Measurements from ENCODE around the gene C1GALT1C1L. TPM values are rescaled to one million over a fixed set of nuclear protein-coding genes. Genes with fewer than 3 reads are reported as not detected.
A peak's percentile ranks its signal among the peaks of the same experiment; 100 is the strongest.

C1GALT1C1L gene
- total and polyA plus RNA-seq, 7 experiments from 2014 or later, result not detected

- ATAC-seq (no peak), DNase-seq (no peak)
- Mint-ChIP-seq H3K36me3 (peaks cover 0 to 11% (median 0%) of the 10 kb centered on the region in 5 donors), H3K9me3 (peaks cover 0 to 5% (median 0%) of the 10 kb centered on the region in 11 donors), H3K4me1 (no peaks in the 10 kb centered on the region), H3K27ac (no peak overlapping the region), H3K27me3 (peaks cover 0 to 8% (median 4%) of the 10 kb centered on the region in 5 donors), H3K4me3 (no peak overlapping the region)
- Histone ChIP-seq H3K4me1 (ENCODE audit: control insufficient read depth in 2 of 2, insufficient read depth in 2 of 2, low read length in 2 of 2) (no peaks in the 10 kb centered on the region), H3K9me3 (ENCODE audit: control insufficient read depth in 2 of 3, low read length in 3 of 3) (no peaks in the 10 kb centered on the region), H3K36me3 (ENCODE audit: control insufficient read depth in 2 of 3, insufficient read depth in 3 of 3, low read length in 3 of 3) (no peaks in the 10 kb centered on the region), H3K27ac (ENCODE audit: low read depth, low read length) (no peak overlapping the region), H3K27me3 (ENCODE audit: control insufficient read depth in 2 of 2, insufficient read depth in 2 of 2, low read length in 2 of 2) (no peaks in the 10 kb centered on the region), H3K4me3 (ENCODE audit: low read length) (no peak overlapping the region)
- ChIA-PET POLR2A (no interaction called here), CTCF (no interaction called here)
- intact Hi-C loops (cut with micrococcal nuclease), result no loop called here
Measured at GRCh38 chr2:43657241-43657640, 19.0 kb downstream of the C1GALT1C1L start.

GRCh38 chr2:43653506-43653905 is 22.7 kb downstream of the C1GALT1C1L start:
- no peak overlapping the region for H3K27ac ChIP-seq (ENCODE audit: low read depth, low read length)
- no peak overlapping the region for H3K4me3 ChIP-seq (ENCODE audit: low read length)
- intact Hi-C loops (cut with micrococcal nuclease), result no loop called here
- H3K27me3 ChIP-seq (ENCODE audit: control insufficient read depth in 2 of 2, insufficient read depth in 2 of 2, low read length in 2 of 2), result no peaks in the 10 kb centered on the region
- Mint-ChIP-seq H3K27me3 (peaks cover 0 to 14% (median 4%) of the 10 kb centered on the region in 5 donors), H3K4me3 (no peak overlapping the region), H3K4me1 (no peaks in the 10 kb centered on the region), H3K36me3 (peaks cover 0 to 11% (median 0%) of the 10 kb centered on the region in 5 donors), H3K27ac (no peak overlapping the region), H3K9me3 (peaks cover 0 to 5% (median 0%) of the 10 kb centered on the region in 11 donors)
- DNase-seq, result no peak
- H3K9me3 ChIP-seq (ENCODE audit: control insufficient read depth in 2 of 3, low read length in 3 of 3), result no peaks in the 10 kb centered on the region
- ATAC-seq, result no peak
- POLR2A ChIA-PET, result no interaction called here
- H3K4me1 ChIP-seq (ENCODE audit: control insufficient read depth in 2 of 2, insufficient read depth in 2 of 2, low read length in 2 of 2), result no peaks in the 10 kb centered on the region
- H3K36me3 ChIP-seq (ENCODE audit: control insufficient read depth in 2 of 3, insufficient read depth in 3 of 3, low read length in 3 of 3), result no peaks in the 10 kb centered on the region
- CTCF ChIA-PET, result interaction anchor here (0.7 kb wide), 1 partner anchor 182 kb away, joined by 3 read pairs; no protein-coding TSS in a partner anchor

GRCh38 chr2:43648994-43649701 is 27.1 kb downstream of the C1GALT1C1L start:
- H3K36me3 Mint-ChIP-seq, result peaks cover 0 to 11% (median 0%) of the 10 kb centered on the region in 5 donors
- Histone ChIP-seq H3K27me3 (ENCODE audit: control insufficient read depth in 2 of 2, insufficient read depth in 2 of 2, low read length in 2 of 2) (no peaks in the 10 kb centered on the region), H3K4me1 (ENCODE audit: control insufficient read depth in 2 of 2, insufficient read depth in 2 of 2, low read length in 2 of 2) (no peaks in the 10 kb centered on the region), H3K9me3 (ENCODE audit: control insufficient read depth in 2 of 3, low read length in 3 of 3) (no peaks in the 10 kb centered on the region), H3K27ac (ENCODE audit: low read depth, low read length) (no peak overlapping the region), H3K36me3 (ENCODE audit: control insufficient read depth in 2 of 3, insufficient read depth in 3 of 3, low read length in 3 of 3) (no peaks in the 10 kb centered on the region), H3K4me3 (ENCODE audit: low read length) (no peak overlapping the region)
- H3K27me3 Mint-ChIP-seq, result peaks cover 0 to 17% (median 6%) of the 10 kb centered on the region in 5 donors
- H3K4me1 Mint-ChIP-seq, result no peaks in the 10 kb centered on the region
- H3K4me3 Mint-ChIP-seq, result no peak overlapping the region
- POLR2A ChIA-PET, result no interaction called here
- H3K9me3 Mint-ChIP-seq, result no peaks in the 10 kb centered on the region
- ATAC-seq (no peak), DNase-seq (no peak)
- intact Hi-C loops (cut with micrococcal nuclease), result no loop called here
- CTCF ChIA-PET, result no interaction called here
- no peak overlapping the region for H3K27ac Mint-ChIP-seq

- H3K36me3 Mint-ChIP-seq, result peaks cover 0 to 3% (median 0%) of the 10 kb centered on the region in 5 donors
- ChIA-PET CTCF (no interaction called here), POLR2A (no interaction called here)
- Histone ChIP-seq H3K36me3 (ENCODE audit: control insufficient read depth in 2 of 3, insufficient read depth in 3 of 3, low read length in 3 of 3) (no peaks in the 10 kb centered on the region), H3K27me3 (ENCODE audit: control insufficient read depth in 2 of 2, insufficient read depth in 2 of 2, low read length in 2 of 2) (no peaks in the 10 kb centered on the region), H3K4me1 (ENCODE audit: control insufficient read depth in 2 of 2, insufficient read depth in 2 of 2, low read length in 2 of 2) (no peaks in the 10 kb centered on the region), H3K4me3 (ENCODE audit: low read length) (no peak overlapping the region), H3K9me3 (ENCODE audit: control insufficient read depth in 2 of 3, low read length in 3 of 3) (no peaks in the 10 kb centered on the region), H3K27ac (ENCODE audit: low read depth, low read length) (no peak overlapping the region)
- no peak overlapping the region for H3K4me3 Mint-ChIP-seq
- no peaks in the 10 kb centered on the region for H3K4me1 Mint-ChIP-seq
- H3K27me3 Mint-ChIP-seq, result peaks cover 0 to 25% (median 0%) of the 10 kb centered on the region in 5 donors
- H3K9me3 Mint-ChIP-seq, result peaks cover 0 to 18% (median 4%) of the 10 kb centered on the region in 11 donors
- DNase-seq (no peak), ATAC-seq (no peak)
- intact Hi-C loops (cut with micrococcal nuclease), result no loop called here
- H3K27ac Mint-ChIP-seq, result no peak overlapping the region
Measured at GRCh38 chr2:43643680-43644079, 32.5 kb downstream of the C1GALT1C1L start.

- H3K36me3 Mint-ChIP-seq, result peaks cover 0 to 3% (median 0%) of the 10 kb centered on the region in 5 donors
- peaks cover 0 to 8% (median 7%) of the 10 kb centered on the region in 7 donors for H3K4me1 Mint-ChIP-seq
- H3K4me3 Mint-ChIP-seq, result no peak overlapping the region
- no peaks in the 10 kb centered on the region for H3K27me3 ChIP-seq (ENCODE audit: control insufficient read depth in 2 of 2, insufficient read depth in 2 of 2, low read length in 2 of 2)
- intact Hi-C loops (cut with micrococcal nuclease), result no loop called here
- peaks cover 0 to 32% (median 0%) of the 10 kb centered on the region in 5 donors for H3K27me3 Mint-ChIP-seq
- no peak overlapping the region for H3K27ac ChIP-seq (ENCODE audit: low read depth, low read length)
- no peak for DNase-seq
- H3K4me3 ChIP-seq (ENCODE audit: low read length), result no peak overlapping the region
- ChIA-PET POLR2A (no interaction called here), CTCF (no interaction called here)
- H3K27ac Mint-ChIP-seq, result no peak overlapping the region
- H3K9me3 Mint-ChIP-seq, result peaks cover 0 to 18% (median 4%) of the 10 kb centered on the region in 11 donors
- no peak for ATAC-seq
- no peaks in the 10 kb centered on the region for H3K9me3 ChIP-seq (ENCODE audit: control insufficient read depth in 2 of 3, low read length in 3 of 3)
- H3K4me1 ChIP-seq (ENCODE audit: control insufficient read depth in 2 of 2, insufficient read depth in 2 of 2, low read length in 2 of 2), result peaks cover 0 to 6% of the 10 kb centered on the region in 2 donors
- H3K36me3 ChIP-seq (ENCODE audit: control insufficient read depth in 2 of 3, insufficient read depth in 3 of 3, low read length in 3 of 3), result no peaks in the 10 kb centered on the region
Measured at GRCh38 chr2:43642363-43642762, 33.9 kb downstream of the C1GALT1C1L start.

GRCh38 chr2:43637030-43637803 is 39.0 kb downstream of the C1GALT1C1L start, which contains the start of gene PLEKHH2:
TSS of gene PLEKHH2 (plus strand) at chr2:43637260. CDS start at chr2:43644674, 7,414 bp downstream.
- Histone ChIP-seq H3K4me1 (ENCODE audit: control insufficient read depth in 2 of 2, insufficient read depth in 2 of 2, low read length in 2 of 2) (peaks cover 0 to 10% of the 10 kb centered on the region in 2 donors), H3K9me3 (ENCODE audit: control insufficient read depth in 2 of 3, low read length in 3 of 3) (no peaks in the 10 kb centered on the region), H3K4me3 (ENCODE audit: low read length) (peak within 1 kb of the TSS; percentile 93), H3K36me3 (ENCODE audit: control insufficient read depth in 2 of 3, insufficient read depth in 3 of 3, low read length in 3 of 3) (no peaks in the 10 kb centered on the region), H3K27me3 (ENCODE audit: control insufficient read depth in 2 of 2, insufficient read depth in 2 of 2, low read length in 2 of 2) (peaks cover 0 to 4% of the 10 kb centered on the region in 2 donors), H3K27ac (ENCODE audit: low read depth, low read length) (peak within 1 kb of the TSS; percentile 56)
- Mint-ChIP-seq H3K27me3 (peaks cover 16 to 55% (median 28%) of the 10 kb centered on the region in 5 donors), H3K9me3 (peaks cover 0 to 18% (median 4%) of the 10 kb centered on the region in 11 donors), H3K4me3 (peak within 1 kb of the TSS; percentile 87 to 100 (median 95)), H3K4me1 (peaks cover 6 to 21% (median 19%) of the 10 kb centered on the region in 7 donors), H3K36me3 (peaks cover 0 to 3% (median 0%) of the 10 kb centered on the region in 5 donors), H3K27ac (peak within 1 kb of the TSS; percentile 10 to 90 (median 80))
- intact Hi-C loops (cut with micrococcal nuclease), result loop anchor here (1.0 to 5.0 kb wide), 5 partner anchors 24 to 827 kb away; partner anchors contain the start of genes DYNC2LI1 (in 1 of the 2) and THADA (in 1 of the 2)
- POLR2A ChIA-PET, result interaction anchor here (1.5 kb wide), 1 partner anchor 41 kb away, joined by 3 read pairs; no protein-coding TSS in a partner anchor
- CTCF ChIA-PET, result no interaction called here
- ATAC-seq (peak; percentile 100), DNase-seq (peak; percentile 69 to 89 (median 84))

All from naive thymus-derived CD4-positive, alpha-beta T cell (primary cell).